Thyroid gland (tissue), 4 donors: ENCODE results near the gene ATRIP.

Source experiments
- CTCF ChIP-seq, 6 experiments: fragments of 200-600 bp in 3 of 6; fragments of 450-650 bp in 3 of 6; sonication (generic) in 3 of 6; IDR thresholded peaks; one replicate each; pipeline ENCODE4 v1.5.1; 2016 to 2019; ENCODE audit warnings: antibody characterized with exemption in 6 of 6, mild to moderate bottlenecking in 2 of 6, inconsistent platforms in 1 of 6, moderate library complexity in 1 of 6
- POLR2A ChIP-seq, 2 donors: fragments of 450-650 bp; IDR thresholded peaks; one replicate each; pipeline ENCODE4 v1.6.1; 2017; ENCODE audit warnings: antibody characterized with exemption in 2 of 2, mild to moderate bottlenecking in 2 of 2, moderate library complexity in 1 of 2

DNA sequence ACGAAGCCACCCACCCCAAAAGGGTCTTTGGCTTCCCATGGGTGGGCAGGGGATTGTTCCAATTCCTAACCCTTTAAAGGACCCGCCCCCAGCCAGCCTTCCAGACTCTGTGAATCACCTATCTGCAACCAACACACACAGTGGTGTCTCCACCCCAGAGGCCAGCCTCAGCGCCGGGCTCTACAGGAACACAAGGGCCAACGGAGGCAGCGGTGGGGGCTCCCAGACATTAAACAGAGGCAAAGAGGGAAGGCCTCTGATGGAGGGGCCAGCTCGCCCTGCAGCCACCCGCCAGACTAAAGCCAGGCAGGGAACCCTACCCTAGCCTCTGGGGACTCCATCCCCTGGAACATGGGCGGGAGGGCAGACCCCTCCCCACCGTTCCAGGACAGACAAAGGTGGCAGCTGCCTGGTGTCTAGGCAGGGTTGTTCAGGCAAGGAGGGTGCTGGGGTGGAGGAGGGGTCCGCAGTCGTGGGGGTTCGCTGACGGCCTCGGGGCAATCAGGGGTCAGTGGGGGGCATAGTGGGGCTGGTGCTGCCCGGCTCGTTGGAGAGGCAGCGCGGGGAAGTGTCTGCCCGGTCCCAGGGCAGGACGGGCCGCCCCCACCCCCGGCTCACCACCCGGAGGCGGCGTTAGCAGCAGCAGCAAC lies 57.0 kb downstream of the ATRIP start:
- TF ChIP-seq CTCF (IDR thresholded peaks at IDR 0.05): no peak
- no peak for TF ChIP-seq POLR2A (IDR thresholded peaks at IDR 0.05)
